Frontal cortex (tissue), 4 donors: ENCODE results near the gene DCLK1. TPM values are rescaled to one million over a fixed set of nuclear protein-coding genes. Genes with fewer than 3 reads are reported as not detected.
"Not testable (repeated sequence)": the region's sequence is repeated elsewhere in the genome, so short reads cannot be mapped to it uniquely, and the experiment has no call there.

Experiments used
- DNase-seq, 2 donors: peaks; one replicate each; pipeline ENCODE4 v3.0.0; 2012; ENCODE audit warnings: low spot score in 2 of 2
- FAIRE-seq: peaks from 2 replicates; lab custom pipeline; 2012; peaks lifted over from hg19 to GRCh38; lab: Jason Lieb, UNC
- total RNA-seq: library from RNA; depleted of rRNA; stranded (reverse); fragments of >200 nt; gene quantifications from one replicate; pipeline ENCODE4 v1.2.3, GENCODE V29; 2014
- donor health status: control.
- donor health status: control.
- donor health status: control.

The DCLK1 gene
- total RNA-seq, 1 donor from 2014 or later: 263 TPM

- FAIRE-seq (no peak), DNase-seq (no peak)
Observed at GRCh38 chr13:36132376-36132775, 1.2 kb upstream of the DCLK1 start.

- DNase-seq: no peak
- no peak for FAIRE-seq
Observed at GRCh38 chr13:36131931-36132297, 732 bp upstream of the DCLK1 start.

- no peak for FAIRE-seq
- DNase-seq: no peak
Observed at GRCh38 chr13:36130552-36131221, 495 bp downstream of the DCLK1 start.

GRCh38 chr13:36130193-36130551 is 1.0 kb downstream of the DCLK1 start:
- DNase-seq (no peak), FAIRE-seq (no peak)

- no peak for DNase-seq
- no peak for FAIRE-seq
Observed at GRCh38 chr13:36129539-36129938, 1.6 kb downstream of the DCLK1 start.

- FAIRE-seq: no peak
- DNase-seq: no peak
Observed at GRCh38 chr13:36126491-36126890, 4.7 kb downstream of the DCLK1 start.

- DNase-seq (no peak), FAIRE-seq (no peak)
Observed at GRCh38 chr13:36125841-36126240, 5.3 kb downstream of the DCLK1 start.

GRCh38 chr13:36124236-36124822 is 6.9 kb downstream of the DCLK1 start:
- FAIRE-seq: no peak

GRCh38 chr13:36115306-36115705 is 15.9 kb downstream of the DCLK1 start:
- DNase-seq: no peak
- no peak for FAIRE-seq

More at GRCh38 chr13:36124236-36124822, 6.9 kb downstream of the DCLK1 start:
- DNase-seq: no peak

- no peak for FAIRE-seq
- no peak for DNase-seq
Observed at GRCh38 chr13:36114233-36114632, 16.9 kb downstream of the DCLK1 start.

- no peak for FAIRE-seq
Observed at GRCh38 chr13:36108954-36109353, 22.2 kb downstream of the DCLK1 start.

GRCh38 chr13:36108342-36108741 is 22.8 kb downstream of the DCLK1 start:
- no peak for FAIRE-seq

More at GRCh38 chr13:36108954-36109353, 22.2 kb downstream of the DCLK1 start:
- no peak for DNase-seq

GRCh38 chr13:36107521-36107920 is 23.7 kb downstream of the DCLK1 start:
- FAIRE-seq: no peak

More at GRCh38 chr13:36108342-36108741, 22.8 kb downstream of the DCLK1 start:
- DNase-seq: no peak

GRCh38 chr13:36105726-36106125 is 25.5 kb downstream of the DCLK1 start:
- FAIRE-seq (no peak), DNase-seq (no peak)

More at GRCh38 chr13:36107521-36107920, 23.7 kb downstream of the DCLK1 start:
- DNase-seq: no peak

- DNase-seq (no peak), FAIRE-seq (no peak)
Observed at GRCh38 chr13:36102721-36103120, 28.5 kb downstream of the DCLK1 start.

- DNase-seq, FAIRE-seq: not testable (repeated sequence)
Observed at GRCh38 chr13:36101907-36102306, 29.3 kb downstream of the DCLK1 start.

GRCh38 chr13:36101157-36101556 is 30.0 kb downstream of the DCLK1 start:
- FAIRE-seq (no peak), DNase-seq (no peak)

GRCh38 chr13:36098080-36098479 is 33.1 kb downstream of the DCLK1 start:
- no peak for FAIRE-seq

GRCh38 chr13:36096461-36097416 is 34.4 kb downstream of the DCLK1 start:
- FAIRE-seq (no peak), DNase-seq (no peak)

More at GRCh38 chr13:36098080-36098479, 33.1 kb downstream of the DCLK1 start:
- no peak for DNase-seq

GRCh38 chr13:36094478-36094877 is 36.7 kb downstream of the DCLK1 start:
- FAIRE-seq (no peak), DNase-seq (no peak)

- DNase-seq (no peak), FAIRE-seq (no peak)
Observed at GRCh38 chr13:36090592-36090991, 40.6 kb downstream of the DCLK1 start.
